ENCODE results near the gene ST7L.

GRCh38 chr1:112517646-112518045 lies 101.3 kb downstream of the ST7L start:
- TF ChIP-seq, protein P1, sequence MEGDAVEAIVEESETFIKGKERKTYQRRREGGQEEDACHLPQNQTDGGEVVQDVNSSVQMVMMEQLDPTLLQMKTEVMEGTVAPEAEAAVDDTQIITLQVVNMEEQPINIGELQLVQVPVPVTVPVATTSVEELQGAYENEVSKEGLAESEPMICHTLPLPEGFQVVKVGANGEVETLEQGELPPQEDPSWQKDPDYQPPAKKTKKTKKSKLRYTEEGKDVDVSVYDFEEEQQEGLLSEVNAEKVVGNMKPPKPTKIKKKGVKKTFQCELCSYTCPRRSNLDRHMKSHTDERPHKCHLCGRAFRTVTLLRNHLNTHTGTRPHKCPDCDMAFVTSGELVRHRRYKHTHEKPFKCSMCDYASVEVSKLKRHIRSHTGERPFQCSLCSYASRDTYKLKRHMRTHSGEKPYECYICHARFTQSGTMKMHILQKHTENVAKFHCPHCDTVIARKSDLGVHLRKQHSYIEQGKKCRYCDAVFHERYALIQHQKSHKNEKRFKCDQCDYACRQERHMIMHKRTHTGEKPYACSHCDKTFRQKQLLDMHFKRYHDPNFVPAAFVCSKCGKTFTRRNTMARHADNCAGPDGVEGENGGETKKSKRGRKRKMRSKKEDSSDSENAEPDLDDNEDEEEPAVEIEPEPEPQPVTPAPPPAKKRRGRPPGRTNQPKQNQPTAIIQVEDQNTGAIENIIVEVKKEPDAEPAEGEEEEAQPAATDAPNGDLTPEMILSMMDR (IDR thresholded peaks at IDR 0.05; ENCODE audit: insufficient read depth, low read depth, low read length): no peak
- no peak for TF ChIP-seq EZH2 (IDR thresholded peaks at IDR 0.05; ENCODE audit: insufficient read depth, low read length)

All from astrocyte (in vitro differentiated cells and primary cell).